K562 (cell line): ENCODE measurements around the gene CDH7. TPM values are rescaled to one million over a fixed set of nuclear protein-coding genes. Genes with fewer than 3 reads are reported as not detected.

ENCODE experiments used
- ATAC-seq: fragments of 200-7000 bp; cut with Tn5 transposase; 3 replicates; pipeline ENCODE4 v1.9.1; 2020; ENCODE audit warnings: moderate library complexity
- BruUV-seq: library from RNA; stranded (reverse); fragments of 400-500 nt; replicated peaks from 2 replicates; lab custom pipeline; 2021; lab: Mats Ljungman, UMichigan
- CTCF ChIA-PET: fragments of 300-600 bp; formaldehyde crosslinking; extraction: SDS; loops from one replicate; lab custom pipeline; 2021; ENCODE audit warnings: low intra/inter-chr PET ratio; lab: Yijun Ruan, JAX
- POLR2A ChIA-PET: fragments of 300-600, 350-650 bp; sonication (Branson Sonifier 250); formaldehyde crosslinking; extraction: SDS; loops from one replicate; lab custom pipeline; 2021; ENCODE audit warnings: antibody characterized with exemption, inconsistent platforms; lab: Yijun Ruan, JAX
- DNase-seq, 4 experiments: peaks; one replicate each; pipeline versions ENCODE4 v3.0.0 to v3.0.0-alpha.2; 2011 to 2018; ENCODE audit warnings: low spot score in 3 of 4, mixed read lengths in 3 of 4; ENCODE audit errors: extremely low read depth in 1 of 4
- FAIRE-seq: peaks from 2 replicates; lab custom pipeline; 2011; peaks lifted over from hg19 to GRCh38; lab: Jason Lieb, UNC
- H2AFZ ChIP-seq: 2 replicates; pipeline ENCODE4 v1.6.0; 2011; ENCODE audit warnings: low read depth, low read length, control low read depth, inconsistent platforms
- H3K27ac ChIP-seq: fragments of 200-600 bp; 3 replicates; pipeline ENCODE4 v1.8.0; 2011; ENCODE audit warnings: low read depth, mild to moderate bottlenecking, control low read depth, inconsistent platforms, low read length, moderate library complexity, mixed read lengths; ENCODE audit errors: extremely low read depth
- H3K27me3 ChIP-seq, 2 experiments: fragments of 300-600 bp in 1 of 2; 2 replicates in 1 of 2; 3 replicates in 1 of 2; pipeline versions ENCODE4 v1.6.0 to v1.8.0; 2011; ENCODE audit warnings: inconsistent platforms in 2 of 2, low read length in 2 of 2, mild to moderate bottlenecking in 1 of 2, mixed read lengths in 1 of 2, moderate library complexity in 1 of 2; ENCODE audit not compliant: control insufficient read depth in 2 of 2, insufficient read depth in 2 of 2
- H3K36me3 ChIP-seq: fragments of 300-600 bp; 3 replicates; pipeline ENCODE4 v1.8.0; 2011; ENCODE audit warnings: mild to moderate bottlenecking, low read length, inconsistent platforms; ENCODE audit not compliant: control insufficient read depth, insufficient read depth
- H3K4me1 ChIP-seq, 2 experiments: fragments of 200-600 bp in 1 of 2; replicated peaks in 1 of 2; 2 replicates in 1 of 2; 3 replicates in 1 of 2; pipeline versions ENCODE4 v1.5.1 to v1.8.0; 2011; ENCODE audit warnings: inconsistent platforms in 2 of 2, low read length in 2 of 2, mild to moderate bottlenecking in 1 of 2, mixed read lengths in 1 of 2, moderate library complexity in 1 of 2; ENCODE audit not compliant: control insufficient read depth in 2 of 2, insufficient read depth in 2 of 2
- H3K4me2 ChIP-seq: 2 replicates; pipeline ENCODE4 v1.6.1; 2011; ENCODE audit warnings: low read length, control low read depth, inconsistent platforms, mixed read lengths; ENCODE audit not compliant: insufficient read depth
- H3K4me3 ChIP-seq: fragments of 200-600 bp; sonication (generic), shearing (Covaris generic); 2 replicates; pipeline ENCODE4 v1.5.1; 2016; ENCODE audit warnings: control low read depth, inconsistent platforms
- H3K79me2 ChIP-seq: fragments of 200-600 bp; 3 replicates; pipeline ENCODE4 v1.8.0; 2011; ENCODE audit warnings: low read length, inconsistent platforms; ENCODE audit not compliant: control insufficient read depth, insufficient read depth
- H3K9ac ChIP-seq, 2 experiments: 2 replicates each; pipeline versions ENCODE4 v1.6.0 to v1.6.1; 2011; ENCODE audit warnings: low read depth in 2 of 2, low read length in 2 of 2, control low read depth in 1 of 2, inconsistent platforms in 1 of 2, mild to moderate bottlenecking in 1 of 2, mixed read lengths in 1 of 2; ENCODE audit not compliant: insufficient read depth in 1 of 2
- H3K9me1 ChIP-seq: one replicate; pipeline ENCODE4 v1.6.0; 2011; ENCODE audit warnings: inconsistent platforms, mild to moderate bottlenecking, low read length, moderate library complexity; ENCODE audit not compliant: control insufficient read depth, insufficient read depth
- H3K9me3 ChIP-seq: replicated peaks from 2 replicates; pipeline ENCODE4 v1.5.1; 2011; ENCODE audit warnings: low read depth, low read length, inconsistent platforms; ENCODE audit not compliant: control insufficient read depth, insufficient read depth
- H4K20me1 ChIP-seq: replicated peaks from 2 replicates; pipeline ENCODE4 v1.6.1; 2011; ENCODE audit warnings: low read length, inconsistent platforms, mixed read lengths; ENCODE audit not compliant: control insufficient read depth, insufficient read depth
- FOXO4 ChIP-seq: fragments of 450-650 bp; formaldehyde crosslinking; IDR thresholded peaks from 2 replicates; pipeline ENCODE4 v1.4.0; 2020; ENCODE audit warnings: mild to moderate bottlenecking, moderate library complexity
- POLR2A ChIP-seq: fragments of 450-650 bp; conservative IDR thresholded peaks from 2 replicates; pipeline ENCODE4 v1.6.1; 2016
- STAT5A ChIP-seq: IDR thresholded peaks from 2 replicates; pipeline ENCODE4 v1.6.1; 2012; ENCODE audit warnings: low read length, inconsistent platforms, borderline replicate concordance
- ZFP91 ChIP-seq: sonication (generic); formaldehyde crosslinking; IDR thresholded peaks from 2 replicates; pipeline ENCODE4 v1.8.0; 2022; ENCODE audit warnings: mild to moderate bottlenecking, missing genetic modification reagents
- ZNF449 ChIP-seq: fragments of 250-450 bp; sonication (Bioruptor Pico); IDR thresholded peaks from 2 replicates; pipeline ENCODE4 v1.8.0; 2022; ENCODE audit warnings: moderate library complexity, mild to moderate bottlenecking, inconsistent platforms
- WGBS: fragments of 100-300 bp; shearing (Covaris generic); methylation state at CpG from one replicate; pipeline ENCODE4 v1.1.6; 2016; ENCODE audit warnings: low coverage, mixed read lengths; ENCODE audit not compliant: insufficient coverage; ENCODE audit errors: missing lambda C conversion rate; 5-methylcytosine and 5-hydroxymethylcytosine counted together
- in situ Hi-C: fragments of 300-500 bp; cut with MboI; formaldehyde crosslinking; loops from 4 replicates; pipeline ENCODE4 v1.15.0; 2018; ENCODE audit warnings: inconsistent platforms, mixed read lengths
- intact Hi-C: fragments of 100-400 bp; cut with micrococcal nuclease; formaldehyde crosslinking; loops from 2 replicates; pipeline ENCODE4 v1.14.2; 2022
- polyA plus RNA-seq, 8 experiments: library from polyadenylated mRNA; depleted of rRNA in 4 of 8; stranded (reverse) in 5 of 8; unstranded in 3 of 8; fragments of >200 nt; fragmentation: Nextera tagmentation in 2 of 8; fragmentation: Illumina TruSeq in 1 of 8; extraction: Ambion mirVana in 2 of 8; extraction: Trizol in 1 of 8; gene quantifications; 2 replicates each; pipeline versions ENCODE4 v1.2.1 to v1.2.3, GENCODE V29; 2011 to 2014; ENCODE audit warnings: inconsistent platforms in 1 of 8, missing spikeins in 1 of 8
- total RNA-seq, 7 experiments: library from RNA; depleted of rRNA in 6 of 7; stranded (reverse); fragments of >200 nt in 6 of 7; fragmentation: Illumina TruSeq in 2 of 7; extraction: Trizol in 2 of 7; gene quantifications; 2 replicates each; pipeline versions ENCODE4 v1.2.1 to v1.2.3, GENCODE V29; 2011 to 2021; ENCODE audit warnings: low replicate concordance in 1 of 7

Gene CDH7
- total and polyA plus RNA-seq, 9 of the 15 experiments (the other 6 are each of a cell fraction or from before 2014, with no cell fraction given): 0.01 to 0.07 (median 0.05) TPM; not detected in 6

GRCh38 chr18:65746936-65747335 is 3.9 kb upstream of the CDH7 start (continued):
- no peak for TF ChIP-seq FOXO4 (CRISPR knock-in tag)
- TF ChIP-seq ZFP91 (CRISPR knock-in tag): no peak
- no peak for TF ChIP-seq POLR2A

GRCh38 chr18:65748321-65748720 is 2.5 kb upstream of the CDH7 start:
- in situ Hi-C loops: no loop called here
- Histone ChIP-seq H3K4me1 (no peaks in the 10 kb centered on the region), H3K27me3 (no peaks in the 10 kb centered on the region), H2AFZ (no peak overlapping the region), H3K9me3 (no peaks in the 10 kb centered on the region), H3K27ac (no peak overlapping the region), H3K36me3 (no peaks in the 10 kb centered on the region), H3K9ac (no peak overlapping the region), H4K20me1 (no peaks in the 10 kb centered on the region), H3K79me2 (no peaks in the 10 kb centered on the region), H3K4me2 (no peak overlapping the region), H3K9me1 (no peaks in the 10 kb centered on the region), H3K4me3 (no peak overlapping the region)
- BruUV-seq: no TSS peak
- intact Hi-C loops: no loop called here
- DNase-seq: no peak
- ChIA-PET CTCF (no interaction called here), POLR2A (no interaction called here)
- FAIRE-seq: no peak
- ATAC-seq: no peak
- 0% methylated on average over 2 of the region's 2 CpGs for WGBS
- TF ChIP-seq ZNF449 (CRISPR knock-in tag) (no peak), STAT5A (no peak)
